ENCODE results near the gene GPBP1. TPM values are rescaled to one million over a fixed set of nuclear protein-coding genes. Genes with fewer than 3 reads are reported as not detected.

Gene GPBP1
- total RNA-seq, 1 experiment from 2014 or later: 69.5 TPM

DNA sequence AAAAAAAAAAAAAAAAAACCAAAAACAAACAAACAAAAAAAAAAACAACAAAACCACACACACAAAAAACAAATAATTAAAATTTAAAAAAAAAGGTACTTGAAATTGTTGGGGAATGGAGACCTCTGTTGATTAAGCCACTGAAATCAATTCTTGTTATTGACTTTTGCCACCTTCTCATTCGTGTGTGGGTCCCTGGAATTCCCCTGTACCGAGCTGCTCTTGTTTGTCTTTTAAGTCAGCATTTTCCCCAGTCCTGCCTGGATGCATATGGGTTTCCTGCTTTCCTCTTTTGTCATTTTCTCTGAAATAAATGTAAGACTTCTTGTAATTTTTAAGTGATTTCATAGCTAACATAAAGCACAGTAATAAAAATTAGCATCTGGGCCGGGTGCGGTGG lies 45.5 kb downstream of the GPBP1 start:
- RAD21 ChIA-PET (ENCODE audit: low non-redundant PET in 1 of 2, low total read pairs in 2 of 2, uncharacterized antibody in 2 of 2, unreplicated experiment in 2 of 2): no interaction called here
- TF ChIP-seq SRF (IDR thresholded peaks at IDR 0.05; ENCODE audit: low read depth) (no peak), SIN3A (IDR thresholded peaks at IDR 0.05; ENCODE audit: low read depth) (no peak), POLR2AphosphoS5 (IDR thresholded peaks at IDR 0.05; ENCODE audit: low read depth, low read length) (no peak), POLR2A (IDR thresholded peaks at IDR 0.05; ENCODE audit: borderline replicate concordance, extremely low read depth, insufficient read depth, insufficient read length) (no peak), RAD21 (IDR thresholded peaks at IDR 0.05; ENCODE audit: low read depth) (no peak), ZNF274 (IDR thresholded peaks at IDR 0.05; ENCODE audit: low read depth, low read length) (no peak), EZH2 (IDR thresholded peaks at IDR 0.05) (no peak), CBX3 (IDR thresholded peaks at IDR 0.05; ENCODE audit: low read depth) (no peak)
- TF ChIP-seq, protein P1, sequence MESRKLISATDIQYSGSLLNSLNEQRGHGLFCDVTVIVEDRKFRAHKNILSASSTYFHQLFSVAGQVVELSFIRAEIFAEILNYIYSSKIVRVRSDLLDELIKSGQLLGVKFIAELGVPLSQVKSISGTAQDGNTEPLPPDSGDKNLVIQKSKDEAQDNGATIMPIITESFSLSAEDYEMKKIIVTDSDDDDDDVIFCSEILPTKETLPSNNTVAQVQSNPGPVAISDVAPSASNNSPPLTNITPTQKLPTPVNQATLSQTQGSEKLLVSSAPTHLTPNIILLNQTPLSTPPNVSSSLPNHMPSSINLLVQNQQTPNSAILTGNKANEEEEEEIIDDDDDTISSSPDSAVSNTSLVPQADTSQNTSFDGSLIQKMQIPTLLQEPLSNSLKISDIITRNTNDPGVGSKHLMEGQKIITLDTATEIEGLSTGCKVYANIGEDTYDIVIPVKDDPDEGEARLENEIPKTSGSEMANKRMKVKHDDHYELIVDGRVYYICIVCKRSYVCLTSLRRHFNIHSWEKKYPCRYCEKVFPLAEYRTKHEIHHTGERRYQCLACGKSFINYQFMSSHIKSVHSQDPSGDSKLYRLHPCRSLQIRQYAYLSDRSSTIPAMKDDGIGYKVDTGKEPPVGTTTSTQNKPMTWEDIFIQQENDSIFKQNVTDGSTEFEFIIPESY (IDR thresholded peaks at IDR 0.05; ENCODE audit: extremely low read depth, insufficient replicate concordance, low read length): no peak
- TF ChIP-seq, protein P2, sequence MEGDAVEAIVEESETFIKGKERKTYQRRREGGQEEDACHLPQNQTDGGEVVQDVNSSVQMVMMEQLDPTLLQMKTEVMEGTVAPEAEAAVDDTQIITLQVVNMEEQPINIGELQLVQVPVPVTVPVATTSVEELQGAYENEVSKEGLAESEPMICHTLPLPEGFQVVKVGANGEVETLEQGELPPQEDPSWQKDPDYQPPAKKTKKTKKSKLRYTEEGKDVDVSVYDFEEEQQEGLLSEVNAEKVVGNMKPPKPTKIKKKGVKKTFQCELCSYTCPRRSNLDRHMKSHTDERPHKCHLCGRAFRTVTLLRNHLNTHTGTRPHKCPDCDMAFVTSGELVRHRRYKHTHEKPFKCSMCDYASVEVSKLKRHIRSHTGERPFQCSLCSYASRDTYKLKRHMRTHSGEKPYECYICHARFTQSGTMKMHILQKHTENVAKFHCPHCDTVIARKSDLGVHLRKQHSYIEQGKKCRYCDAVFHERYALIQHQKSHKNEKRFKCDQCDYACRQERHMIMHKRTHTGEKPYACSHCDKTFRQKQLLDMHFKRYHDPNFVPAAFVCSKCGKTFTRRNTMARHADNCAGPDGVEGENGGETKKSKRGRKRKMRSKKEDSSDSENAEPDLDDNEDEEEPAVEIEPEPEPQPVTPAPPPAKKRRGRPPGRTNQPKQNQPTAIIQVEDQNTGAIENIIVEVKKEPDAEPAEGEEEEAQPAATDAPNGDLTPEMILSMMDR (IDR thresholded peaks at IDR 0.05 in 2 of 3, conservative IDR thresholded peaks at IDR 0.05 in 1 of 3; ENCODE audit: borderline replicate concordance in 1 of 3, insufficient read depth in 1 of 3, low read depth in 2 of 3, low read length in 2 of 3): no peak
- TF ChIP-seq, protein P3, sequence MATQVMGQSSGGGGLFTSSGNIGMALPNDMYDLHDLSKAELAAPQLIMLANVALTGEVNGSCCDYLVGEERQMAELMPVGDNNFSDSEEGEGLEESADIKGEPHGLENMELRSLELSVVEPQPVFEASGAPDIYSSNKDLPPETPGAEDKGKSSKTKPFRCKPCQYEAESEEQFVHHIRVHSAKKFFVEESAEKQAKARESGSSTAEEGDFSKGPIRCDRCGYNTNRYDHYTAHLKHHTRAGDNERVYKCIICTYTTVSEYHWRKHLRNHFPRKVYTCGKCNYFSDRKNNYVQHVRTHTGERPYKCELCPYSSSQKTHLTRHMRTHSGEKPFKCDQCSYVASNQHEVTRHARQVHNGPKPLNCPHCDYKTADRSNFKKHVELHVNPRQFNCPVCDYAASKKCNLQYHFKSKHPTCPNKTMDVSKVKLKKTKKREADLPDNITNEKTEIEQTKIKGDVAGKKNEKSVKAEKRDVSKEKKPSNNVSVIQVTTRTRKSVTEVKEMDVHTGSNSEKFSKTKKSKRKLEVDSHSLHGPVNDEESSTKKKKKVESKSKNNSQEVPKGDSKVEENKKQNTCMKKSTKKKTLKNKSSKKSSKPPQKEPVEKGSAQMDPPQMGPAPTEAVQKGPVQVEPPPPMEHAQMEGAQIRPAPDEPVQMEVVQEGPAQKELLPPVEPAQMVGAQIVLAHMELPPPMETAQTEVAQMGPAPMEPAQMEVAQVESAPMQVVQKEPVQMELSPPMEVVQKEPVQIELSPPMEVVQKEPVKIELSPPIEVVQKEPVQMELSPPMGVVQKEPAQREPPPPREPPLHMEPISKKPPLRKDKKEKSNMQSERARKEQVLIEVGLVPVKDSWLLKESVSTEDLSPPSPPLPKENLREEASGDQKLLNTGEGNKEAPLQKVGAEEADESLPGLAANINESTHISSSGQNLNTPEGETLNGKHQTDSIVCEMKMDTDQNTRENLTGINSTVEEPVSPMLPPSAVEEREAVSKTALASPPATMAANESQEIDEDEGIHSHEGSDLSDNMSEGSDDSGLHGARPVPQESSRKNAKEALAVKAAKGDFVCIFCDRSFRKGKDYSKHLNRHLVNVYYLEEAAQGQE (IDR thresholded peaks at IDR 0.05; ENCODE audit: low read depth): no peak
- POLR2A ChIA-PET: interaction anchor here (0.9 kb wide), 1 partner anchor 81 kb away, joined by 3 read pairs; no protein-coding TSS in a partner anchor
- BruUV-seq (replicated peaks): no TSS peak
- Histone ChIP-seq H3K36me3 (ENCODE audit: control insufficient read depth in 1 of 2, insufficient read depth in 2 of 2, low read length in 2 of 2) (peaks cover 3 to 11% of the 10 kb centered on the region in 2 experiments; a peak in 2 of 4 replicates), H3K79me2 (ENCODE audit: insufficient read depth, low read length) (peaks cover 99% of the 10 kb centered on the region), H3K9me3 (ENCODE audit: control insufficient read depth in 1 of 2, insufficient read depth in 1 of 2, low read depth in 1 of 2, low read length in 2 of 2) (no peaks in the 10 kb centered on the region), H3K4me2 (ENCODE audit: low read length) (no peak overlapping the region), H3K9ac (ENCODE audit: low read length) (no peak overlapping the region), H3K4me3 (replicated peaks in 1 of 2; ENCODE audit: low read depth in 1 of 2, low read length in 2 of 2) (no peak overlapping the region), H3K4me1 (ENCODE audit: control insufficient read depth in 1 of 2, insufficient read depth in 2 of 2, low read length in 2 of 2) (peaks cover 16 to 31% of the 10 kb centered on the region in 2 experiments), H3K27me3 (ENCODE audit: insufficient read depth, low read length) (no peaks in the 10 kb centered on the region), H3K9me2 (ENCODE audit: insufficient read depth) (no peaks in the 10 kb centered on the region), H2AFZ (ENCODE audit: low read depth, low read length, poor library complexity, severe bottlenecking) (no peak overlapping the region), H4K20me1 (ENCODE audit: insufficient read depth) (peaks cover 33% of the 10 kb centered on the region), H3K27ac (ENCODE audit: low read depth, low read length) (no peak overlapping the region)
- DNase-seq (ENCODE audit: low read depth, low spot score): no peak
- no peak for ATAC-seq
- intact Hi-C loops (cut with micrococcal nuclease): no loop called here
- CTCF ChIA-PET: interaction anchor here (0.7 to 1.7 kb wide), 4 partner anchors 81 to 949 kb away, joined by 3 to 15 read pairs (median 4); no protein-coding TSS in a partner anchor
